Brain microvascular endothelial cell (primary cell): ENCODE measurements around the gene UQCC2.

Experiments
- DNase-seq: peaks from one replicate; pipeline ENCODE4 v3.0.0-alpha.2; 2020
- H3K27ac ChIP-seq: fragments of 250-450 bp; sonication (Bioruptor Pico); 2 replicates; pipeline ENCODE4 v1.5.1; 2020; ENCODE audit warnings: mild to moderate bottlenecking, moderate library complexity
- H3K27me3 ChIP-seq: fragments of 250-450 bp; sonication (Bioruptor Pico); replicated peaks from 2 replicates; pipeline ENCODE4 v1.5.1; 2020; ENCODE audit warnings: mild to moderate bottlenecking
- H3K36me3 ChIP-seq: fragments of 250-450 bp; sonication (Bioruptor Pico); replicated peaks from 2 replicates; pipeline ENCODE4 v1.5.1; 2020; ENCODE audit warnings: mild to moderate bottlenecking
- H3K4me3 ChIP-seq: 2 replicates; pipeline ENCODE4 v1.5.1; 2011; ENCODE audit warnings: low read depth, mild to moderate bottlenecking, control low read depth, low read length, moderate library complexity
- in situ Hi-C: cut with HindIII; loops from 2 replicates; pipeline ENCODE4 v1.10.0; 2017; ENCODE audit warnings: low sequenced_read_pairs, low pct_ligation_motif_present
- TF ChIP-seq, protein P1 (sequence below): IDR thresholded peaks from 2 replicates; pipeline ENCODE4 v1.5.1; 2011; ENCODE audit warnings: low read depth, mild to moderate bottlenecking, moderate library complexity, low read length, control low read depth, inconsistent platforms; ENCODE audit errors: missing control alignments

Gene UQCC2

DNA sequence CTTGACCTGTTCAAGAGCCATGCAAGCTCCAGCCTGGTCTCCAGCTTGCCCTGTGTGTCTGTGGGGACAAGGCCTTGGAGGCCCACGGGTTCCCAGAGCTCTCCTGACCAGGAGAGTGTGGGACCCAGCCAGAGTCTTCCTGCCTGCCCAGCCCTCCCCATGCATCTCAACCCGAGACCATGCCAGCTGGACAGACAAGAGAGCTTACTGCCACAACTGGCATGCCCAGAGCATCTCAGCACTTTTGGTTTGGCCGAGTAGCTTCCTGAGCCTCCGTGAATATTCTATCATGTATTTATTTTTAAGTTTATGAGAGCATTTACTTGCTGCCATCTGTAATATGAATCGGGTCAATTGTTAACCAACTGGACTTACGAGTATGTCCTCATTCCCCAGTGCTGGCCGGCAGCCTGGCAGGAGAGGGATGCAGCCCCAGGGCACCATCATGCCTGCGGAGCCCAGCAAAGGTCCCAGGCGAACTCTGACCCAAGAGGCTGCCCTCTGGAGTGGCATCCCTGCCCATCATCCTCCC lies 20.3 kb upstream of the UQCC2 start:
- no peak for DNase-seq
- no peak overlapping the region for H3K4me3 ChIP-seq
- TF ChIP-seq, protein P1, sequence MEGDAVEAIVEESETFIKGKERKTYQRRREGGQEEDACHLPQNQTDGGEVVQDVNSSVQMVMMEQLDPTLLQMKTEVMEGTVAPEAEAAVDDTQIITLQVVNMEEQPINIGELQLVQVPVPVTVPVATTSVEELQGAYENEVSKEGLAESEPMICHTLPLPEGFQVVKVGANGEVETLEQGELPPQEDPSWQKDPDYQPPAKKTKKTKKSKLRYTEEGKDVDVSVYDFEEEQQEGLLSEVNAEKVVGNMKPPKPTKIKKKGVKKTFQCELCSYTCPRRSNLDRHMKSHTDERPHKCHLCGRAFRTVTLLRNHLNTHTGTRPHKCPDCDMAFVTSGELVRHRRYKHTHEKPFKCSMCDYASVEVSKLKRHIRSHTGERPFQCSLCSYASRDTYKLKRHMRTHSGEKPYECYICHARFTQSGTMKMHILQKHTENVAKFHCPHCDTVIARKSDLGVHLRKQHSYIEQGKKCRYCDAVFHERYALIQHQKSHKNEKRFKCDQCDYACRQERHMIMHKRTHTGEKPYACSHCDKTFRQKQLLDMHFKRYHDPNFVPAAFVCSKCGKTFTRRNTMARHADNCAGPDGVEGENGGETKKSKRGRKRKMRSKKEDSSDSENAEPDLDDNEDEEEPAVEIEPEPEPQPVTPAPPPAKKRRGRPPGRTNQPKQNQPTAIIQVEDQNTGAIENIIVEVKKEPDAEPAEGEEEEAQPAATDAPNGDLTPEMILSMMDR: no peak
- no peak overlapping the region for H3K27ac ChIP-seq
- no peaks in the 10 kb centered on the region for H3K36me3 ChIP-seq
- in situ Hi-C loops: no loop called here
- no peaks in the 10 kb centered on the region for H3K27me3 ChIP-seq

DNA sequence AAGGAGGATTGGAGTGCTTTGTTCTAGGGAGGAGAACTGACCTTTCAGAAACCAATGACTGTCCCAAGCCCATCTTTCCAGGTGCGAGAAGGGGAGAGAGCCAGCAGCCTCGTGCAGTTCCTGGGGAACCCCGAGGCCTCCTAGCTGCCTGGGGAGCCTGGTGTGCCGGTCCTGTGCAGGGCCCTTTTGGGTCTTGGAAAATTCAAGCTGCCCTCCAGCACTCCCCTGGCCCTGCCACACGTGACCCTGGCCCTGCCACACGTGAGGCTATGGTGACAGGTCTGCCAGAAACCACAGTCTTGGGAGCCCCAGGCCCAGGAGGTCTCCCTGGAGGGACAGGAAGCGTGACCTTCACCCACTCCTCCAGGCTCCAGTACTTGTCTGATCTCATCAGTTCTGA lies 19.5 kb upstream of the UQCC2 start:
- DNase-seq: no peak
- Histone ChIP-seq H3K27ac (no peak overlapping the region), H3K27me3 (peaks cover 2% of the 10 kb centered on the region), H3K4me3 (no peak overlapping the region), H3K36me3 (no peaks in the 10 kb centered on the region)
- in situ Hi-C loops: no loop called here
- TF ChIP-seq, protein P1: no peak

DNA sequence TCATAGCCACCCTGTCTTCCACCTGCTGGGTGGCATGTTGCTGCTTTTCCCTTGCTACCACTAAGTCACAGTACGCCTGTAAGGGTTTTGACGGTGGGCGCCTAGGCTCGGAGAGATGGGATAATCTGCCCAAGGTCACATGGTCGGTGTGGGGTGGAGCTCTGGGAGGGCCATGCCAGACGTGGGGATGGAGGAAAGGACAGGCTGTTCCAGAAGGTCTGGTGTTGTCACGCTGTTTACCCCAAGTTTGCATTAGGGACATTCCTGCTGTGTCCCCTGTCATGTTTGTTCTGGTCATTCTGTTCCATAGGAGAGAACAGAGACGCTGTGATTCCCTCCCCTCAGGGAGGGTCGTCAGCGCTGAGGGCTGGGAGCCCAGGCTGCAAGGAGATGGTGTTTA lies 19.1 kb upstream of the UQCC2 start:
- in situ Hi-C loops: no loop called here
- H3K27ac ChIP-seq: no peak overlapping the region
- H3K27me3 ChIP-seq: peaks cover 2% of the 10 kb centered on the region
- TF ChIP-seq, protein P1: no peak
- no peak overlapping the region for H3K4me3 ChIP-seq
- no peaks in the 10 kb centered on the region for H3K36me3 ChIP-seq
- DNase-seq: no peak

DNA sequence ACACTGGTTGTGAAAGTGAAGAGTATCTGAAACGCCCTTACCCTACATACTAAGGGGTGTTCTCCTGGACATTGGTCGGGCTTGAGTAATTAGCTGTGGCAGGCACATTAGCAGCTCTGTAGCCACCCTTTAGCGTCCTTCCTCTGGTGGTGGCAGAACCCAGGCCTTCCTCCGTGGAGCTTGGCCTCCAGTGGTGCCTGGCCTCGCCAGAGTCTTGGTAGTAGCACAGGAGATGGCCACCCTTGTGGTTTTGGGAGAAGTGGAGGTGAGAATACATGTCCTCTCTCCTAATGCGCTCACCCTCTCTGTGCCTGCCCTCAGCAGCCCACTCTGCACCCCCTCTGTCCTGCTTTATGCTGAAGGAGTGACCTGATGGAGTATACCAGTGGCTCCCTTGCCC lies 17.6 kb upstream of the UQCC2 start:
- Histone ChIP-seq H3K36me3 (no peaks in the 10 kb centered on the region), H3K27me3 (peaks cover 10% of the 10 kb centered on the region), H3K4me3 (no peak overlapping the region), H3K27ac (no peak overlapping the region)
- TF ChIP-seq, protein P1: no peak
- in situ Hi-C loops: no loop called here
- no peak for DNase-seq

DNA sequence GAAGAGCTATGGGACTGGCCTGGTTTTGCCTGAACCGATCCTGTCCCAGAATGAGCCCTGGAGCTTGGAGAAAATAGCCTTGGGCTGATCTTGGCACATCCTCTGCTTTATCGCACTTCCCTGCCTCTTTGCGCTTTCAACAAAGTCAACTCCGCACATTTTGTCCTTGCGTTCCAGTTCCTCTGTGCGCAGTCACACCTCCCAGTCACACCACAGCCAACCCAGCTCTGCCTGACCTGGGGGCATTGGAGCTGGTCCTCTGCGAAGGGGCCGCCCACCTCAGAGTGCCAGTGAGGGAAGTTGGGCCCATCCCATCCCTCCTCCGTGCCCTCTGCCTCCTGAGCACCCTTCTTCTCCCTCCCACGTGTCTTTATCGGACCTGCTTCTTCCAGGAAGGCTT lies 16.9 kb upstream of the UQCC2 start:
- in situ Hi-C loops: no loop called here
- H3K27ac ChIP-seq: no peak overlapping the region

More for the DNA sequence above, 16.9 kb upstream of the UQCC2 start:
- no peak overlapping the region for H3K4me3 ChIP-seq
- TF ChIP-seq, protein P1: no peak
- DNase-seq: no peak
- H3K27me3 ChIP-seq: peaks cover 16% of the 10 kb centered on the region
- H3K36me3 ChIP-seq: no peaks in the 10 kb centered on the region
